Cardiac muscle cell (in vitro differentiated cells and primary cell): ENCODE results near the gene METTL13. TPM values are rescaled to one million over a fixed set of nuclear protein-coding genes. Genes with fewer than 3 reads are reported as not detected.

Experiments used
- DNase-seq, 2 donors: peaks; one replicate each; pipeline versions ENCODE4 v3.0.0 to v3.0.0-alpha.2; 2010 to 2017; ENCODE audit warnings: low read depth in 1 of 2, low spot score in 1 of 2
- H3K27ac ChIP-seq: fragments of 200-600 bp; sonication (generic); 2 replicates; pipeline ENCODE4 v1.5.1; 2016
- H3K27me3 ChIP-seq: fragments of 200-600 bp; sonication (generic); 2 replicates; pipeline ENCODE4 v1.6.0; 2016; ENCODE audit warnings: control low read depth
- H3K36me3 ChIP-seq: fragments of 200-600 bp; sonication (generic); 2 replicates; pipeline ENCODE4 v1.5.1; 2016; ENCODE audit warnings: control low read depth
- H3K4me1 ChIP-seq: fragments of 200-600 bp; sonication (generic); 2 replicates; pipeline ENCODE4 v1.8.1; 2017; ENCODE audit warnings: low read depth, mild to moderate bottlenecking, mixed run types
- H3K4me3 ChIP-seq: fragments of 200-600 bp; sonication (generic); 2 replicates; pipeline ENCODE4 v1.5.1; 2016; ENCODE audit warnings: mild to moderate bottlenecking
- H3K9me3 ChIP-seq: fragments of 200-600 bp; sonication (generic); 2 replicates; pipeline ENCODE4 v1.5.1; 2017; ENCODE audit warnings: low read depth, mild to moderate bottlenecking, control low read depth
- polyA plus RNA-seq: library from polyadenylated mRNA; unstranded; fragments of >200 nt; fragmentation: Nextera tagmentation; extraction: Ambion mirVana; gene quantifications from 2 replicates; pipeline ENCODE4 v1.2.1, GENCODE V29; 2016
- total RNA-seq: library from RNA; depleted of rRNA; stranded (reverse); fragments of >200 nt; gene quantifications from 2 replicates; pipeline ENCODE4 v1.2.3, GENCODE V29; 2016
- TF ChIP-seq, protein P1 (sequence below): IDR thresholded peaks from 2 replicates; pipeline ENCODE4 v1.5.1; 2012; ENCODE audit warnings: low read depth, mild to moderate bottlenecking, low read length

The METTL13 gene
- total and polyA plus RNA-seq, 2 experiments from 2014 or later, result 19.1 to 21.6 TPM

DNA sequence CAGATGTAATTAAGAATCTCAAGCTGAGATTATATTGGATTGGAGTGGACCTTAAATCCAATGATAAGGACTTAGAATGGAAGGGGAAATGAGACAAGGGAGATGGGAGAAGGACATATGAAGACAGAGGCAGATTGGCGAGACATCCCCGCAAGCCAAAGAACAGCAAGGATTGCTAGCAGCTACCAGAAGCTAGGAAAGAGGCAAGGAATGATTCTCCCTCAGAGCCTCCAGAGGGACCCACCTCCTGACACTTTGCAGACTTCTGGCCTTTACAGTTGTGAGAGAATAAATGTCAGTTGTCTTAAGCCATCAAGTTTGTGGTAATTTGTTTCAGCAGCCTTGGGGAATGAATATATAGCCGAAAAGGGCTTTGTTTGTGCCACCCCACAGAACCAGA is 20.7 kb downstream of the METTL13 start:
- TF ChIP-seq, protein P1, sequence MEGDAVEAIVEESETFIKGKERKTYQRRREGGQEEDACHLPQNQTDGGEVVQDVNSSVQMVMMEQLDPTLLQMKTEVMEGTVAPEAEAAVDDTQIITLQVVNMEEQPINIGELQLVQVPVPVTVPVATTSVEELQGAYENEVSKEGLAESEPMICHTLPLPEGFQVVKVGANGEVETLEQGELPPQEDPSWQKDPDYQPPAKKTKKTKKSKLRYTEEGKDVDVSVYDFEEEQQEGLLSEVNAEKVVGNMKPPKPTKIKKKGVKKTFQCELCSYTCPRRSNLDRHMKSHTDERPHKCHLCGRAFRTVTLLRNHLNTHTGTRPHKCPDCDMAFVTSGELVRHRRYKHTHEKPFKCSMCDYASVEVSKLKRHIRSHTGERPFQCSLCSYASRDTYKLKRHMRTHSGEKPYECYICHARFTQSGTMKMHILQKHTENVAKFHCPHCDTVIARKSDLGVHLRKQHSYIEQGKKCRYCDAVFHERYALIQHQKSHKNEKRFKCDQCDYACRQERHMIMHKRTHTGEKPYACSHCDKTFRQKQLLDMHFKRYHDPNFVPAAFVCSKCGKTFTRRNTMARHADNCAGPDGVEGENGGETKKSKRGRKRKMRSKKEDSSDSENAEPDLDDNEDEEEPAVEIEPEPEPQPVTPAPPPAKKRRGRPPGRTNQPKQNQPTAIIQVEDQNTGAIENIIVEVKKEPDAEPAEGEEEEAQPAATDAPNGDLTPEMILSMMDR, result no peak

DNA sequence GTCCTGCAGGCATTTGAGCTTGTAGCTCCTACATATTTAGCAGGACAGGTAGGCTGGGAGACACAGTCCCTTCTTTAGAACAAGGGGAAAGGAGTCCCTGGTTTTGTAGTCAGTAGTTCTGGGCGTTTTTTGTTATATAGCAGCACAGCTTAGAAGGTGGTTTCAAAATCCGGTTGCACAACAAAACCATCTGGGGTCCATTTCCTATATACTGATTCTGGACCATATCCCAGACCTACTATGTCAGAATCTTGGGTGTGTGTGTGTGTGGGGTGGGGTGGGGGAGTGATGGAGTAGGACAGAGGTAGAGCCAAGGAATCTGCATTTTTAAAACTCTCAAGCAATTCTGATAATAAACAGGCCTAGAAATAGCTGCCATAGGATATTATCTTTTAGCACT is 21.6 kb downstream of the METTL13 start:
- DNase-seq, result peak in 1 of 2 donors; percentile 92
- H3K36me3 ChIP-seq, result no peaks in the 10 kb centered on the region
- H3K4me3 ChIP-seq, result no peak overlapping the region
- H3K9me3 ChIP-seq, result no peaks in the 10 kb centered on the region
- H3K4me1 ChIP-seq, result peaks cover 3% of the 10 kb centered on the region
- no peak overlapping the region for H3K27ac ChIP-seq
- no peaks in the 10 kb centered on the region for H3K27me3 ChIP-seq
- TF ChIP-seq, protein P1, result no peak

More for the DNA sequence above, 20.7 kb downstream of the METTL13 start:
- H3K36me3 ChIP-seq, result no peaks in the 10 kb centered on the region
- H3K27ac ChIP-seq, result no peak overlapping the region
- no peaks in the 10 kb centered on the region for H3K9me3 ChIP-seq
- H3K4me3 ChIP-seq, result no peak overlapping the region
- peaks cover 3% of the 10 kb centered on the region for H3K4me1 ChIP-seq
- no peaks in the 10 kb centered on the region for H3K27me3 ChIP-seq
- DNase-seq, result no peak

DNA sequence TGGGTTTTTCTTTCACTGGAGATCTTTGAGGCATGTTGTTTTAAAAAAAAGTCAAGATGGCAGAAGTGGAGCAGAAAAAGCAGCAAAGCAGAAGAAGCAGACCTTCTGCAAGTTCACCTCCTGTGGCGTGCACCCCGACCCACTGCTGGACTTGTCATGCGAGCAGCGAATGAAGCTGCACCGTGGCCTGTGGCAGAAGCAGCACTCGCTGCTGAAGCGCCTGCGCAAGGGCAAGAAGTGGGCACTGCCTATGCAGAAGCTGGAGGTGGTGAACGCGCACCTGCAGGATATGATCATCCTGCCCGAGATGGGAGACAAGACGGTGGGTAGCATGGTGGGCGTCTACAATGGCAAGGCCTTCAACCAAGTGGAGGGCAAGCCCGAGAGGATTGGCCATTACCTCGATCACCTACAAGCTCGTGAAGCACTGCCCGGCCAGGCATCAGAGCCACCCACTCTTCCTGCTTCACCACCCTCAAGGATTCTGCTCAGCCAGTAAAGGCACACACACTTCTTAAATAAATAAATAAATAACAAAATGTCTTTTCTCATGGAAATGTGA is 22.1 kb downstream of the METTL13 start:
- peaks cover 3% of the 10 kb centered on the region for H3K4me1 ChIP-seq
- no peak for DNase-seq
- H3K27ac ChIP-seq, result no peak overlapping the region
- no peaks in the 10 kb centered on the region for H3K9me3 ChIP-seq
- TF ChIP-seq, protein P1, result no peak
- no peaks in the 10 kb centered on the region for H3K27me3 ChIP-seq
- no peaks in the 10 kb centered on the region for H3K36me3 ChIP-seq
- no peak overlapping the region for H3K4me3 ChIP-seq

DNA sequence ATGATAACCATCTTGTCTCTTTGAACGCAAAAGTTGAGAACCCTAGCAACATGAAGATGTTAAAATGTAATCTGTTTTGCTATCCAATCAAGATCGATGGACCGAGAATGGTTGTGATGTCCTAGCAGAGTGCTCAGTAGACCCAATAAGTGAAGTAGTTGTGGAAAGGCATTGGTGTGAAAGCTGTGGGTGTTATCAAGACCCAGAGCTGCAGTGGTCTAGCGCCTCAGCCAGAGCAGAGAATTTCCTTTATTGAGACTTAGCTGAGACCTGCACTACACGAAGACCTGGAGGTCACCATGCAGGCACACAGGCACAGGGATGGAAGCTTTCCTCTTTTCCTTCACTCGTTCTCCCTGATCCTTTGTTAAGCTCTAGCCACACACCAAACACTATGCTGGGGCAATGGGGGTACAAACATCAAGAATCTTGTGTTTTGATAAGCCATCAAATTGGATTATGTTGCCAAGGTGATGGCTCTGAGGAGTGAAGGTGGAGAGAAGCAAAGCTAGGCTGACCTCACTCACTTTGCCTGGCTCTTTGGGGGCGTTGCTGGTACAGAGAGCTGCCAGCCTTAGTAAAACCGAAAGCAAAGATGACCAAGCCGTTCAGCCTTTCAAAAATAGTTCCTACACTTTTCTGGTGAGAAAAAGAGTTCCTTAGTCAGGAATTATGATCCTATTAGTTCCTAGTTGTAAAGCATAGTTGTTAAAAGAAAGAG is 24.1 kb downstream of the METTL13 start:
- Histone ChIP-seq H3K4me1 (no peaks in the 10 kb centered on the region), H3K27ac (no peak overlapping the region), H3K4me3 (no peak overlapping the region), H3K9me3 (no peaks in the 10 kb centered on the region), H3K27me3 (no peaks in the 10 kb centered on the region), H3K36me3 (no peaks in the 10 kb centered on the region)
- DNase-seq, result no peak
- TF ChIP-seq, protein P1, result no peak

DNA sequence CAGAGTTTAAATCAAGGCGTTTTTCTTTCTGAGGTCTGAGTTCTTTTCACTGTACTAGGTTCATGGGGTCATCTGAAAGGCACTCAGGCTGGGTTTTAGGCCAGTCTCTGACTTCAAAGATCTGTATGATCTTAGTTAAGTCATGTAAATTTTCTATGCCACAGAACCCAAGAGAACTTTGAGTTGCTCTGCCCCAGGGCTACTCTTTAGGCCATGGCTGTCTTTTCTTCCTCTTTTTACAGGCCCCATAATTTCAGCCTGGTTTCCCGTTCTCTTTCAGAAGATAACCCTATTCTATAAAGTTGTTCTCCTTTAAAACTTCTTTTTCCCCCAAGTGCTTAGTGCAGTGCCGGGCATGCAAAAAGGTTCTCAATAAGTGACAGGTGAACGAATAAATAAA is 26.1 kb downstream of the METTL13 start:
- Histone ChIP-seq H3K4me3 (no peak overlapping the region), H3K36me3 (no peaks in the 10 kb centered on the region), H3K4me1 (no peaks in the 10 kb centered on the region), H3K27ac (no peak overlapping the region), H3K9me3 (no peaks in the 10 kb centered on the region), H3K27me3 (no peaks in the 10 kb centered on the region)
- DNase-seq, result no peak
- TF ChIP-seq, protein P1, result no peak
